ENCODE results near the gene OTOS.

Gene OTOS

GRCh38 chr2:240135706-240136012, 4.8 kb downstream of the OTOS start:
- DNase-seq = no peak

GRCh38 chr2:240134956-240135520, 5.4 kb downstream of the OTOS start:
- DNase-seq = no peak

- no peak for DNase-seq
Observed at GRCh38 chr2:240134466-240134865, 6.0 kb downstream of the OTOS start.

- no peak for DNase-seq
Observed at GRCh38 chr2:240133401-240133800, 7.1 kb downstream of the OTOS start.

- DNase-seq = no peak
Observed at GRCh38 chr2:240132651-240132980, 7.8 kb downstream of the OTOS start.

GRCh38 chr2:240131941-240132650, 8.4 kb downstream of the OTOS start:
- DNase-seq = no peak

GRCh38 chr2:240131296-240131695, 9.2 kb downstream of the OTOS start:
- DNase-seq = no peak

GRCh38 chr2:240130393-240131195, 9.9 kb downstream of the OTOS start:
- DNase-seq = no peak

GRCh38 chr2:240129731-240130392, 10.6 kb downstream of the OTOS start:
- DNase-seq = no peak

GRCh38 chr2:240129311-240129710, 11.1 kb downstream of the OTOS start:
- no peak for DNase-seq

GRCh38 chr2:240128608-240129145, 11.8 kb downstream of the OTOS start:
- no peak for DNase-seq

- DNase-seq = no peak
Observed at GRCh38 chr2:240127911-240128607, 12.4 kb downstream of the OTOS start.

- no peak for DNase-seq
Observed at GRCh38 chr2:240127191-240127750, 13.2 kb downstream of the OTOS start.

GRCh38 chr2:240126731-240127130, 13.7 kb downstream of the OTOS start:
- no peak for DNase-seq

- no peak for DNase-seq
Observed at GRCh38 chr2:240125742-240126141, 14.7 kb downstream of the OTOS start.

- DNase-seq = no peak
Observed at GRCh38 chr2:240124651-240125030, 15.8 kb downstream of the OTOS start.

GRCh38 chr2:240123821-240124650, 16.4 kb downstream of the OTOS start:
- no peak for DNase-seq

- DNase-seq = no peak
Observed at GRCh38 chr2:240121675-240122074, 18.8 kb downstream of the OTOS start.

GRCh38 chr2:240121190-240121589, 19.3 kb downstream of the OTOS start:
- DNase-seq = no peak

GRCh38 chr2:240114233-240114632, 26.2 kb downstream of the OTOS start:
- DNase-seq = no peak

GRCh38 chr2:240112914-240113690, 27.4 kb downstream of the OTOS start:
- no peak for DNase-seq
